ENCODE results near the gene PREX1.

GRCh38 chr20:48606172-48606840 lies 221.5 kb downstream of the PREX1 start:
- no peak for TF ChIP-seq CTCF (IDR thresholded peaks at IDR 0.05)
- TF ChIP-seq POLR2AphosphoS5 (IDR thresholded peaks at IDR 0.05), result no peak

Data from prostate gland (tissue), 2 donors.